ENCODE data around the gene TMEM86B.
"Not testable (repeated sequence)": the region's sequence is repeated elsewhere in the genome, so short reads cannot be mapped to it uniquely, and the experiment has no call there.

TMEM86B gene

DNA sequence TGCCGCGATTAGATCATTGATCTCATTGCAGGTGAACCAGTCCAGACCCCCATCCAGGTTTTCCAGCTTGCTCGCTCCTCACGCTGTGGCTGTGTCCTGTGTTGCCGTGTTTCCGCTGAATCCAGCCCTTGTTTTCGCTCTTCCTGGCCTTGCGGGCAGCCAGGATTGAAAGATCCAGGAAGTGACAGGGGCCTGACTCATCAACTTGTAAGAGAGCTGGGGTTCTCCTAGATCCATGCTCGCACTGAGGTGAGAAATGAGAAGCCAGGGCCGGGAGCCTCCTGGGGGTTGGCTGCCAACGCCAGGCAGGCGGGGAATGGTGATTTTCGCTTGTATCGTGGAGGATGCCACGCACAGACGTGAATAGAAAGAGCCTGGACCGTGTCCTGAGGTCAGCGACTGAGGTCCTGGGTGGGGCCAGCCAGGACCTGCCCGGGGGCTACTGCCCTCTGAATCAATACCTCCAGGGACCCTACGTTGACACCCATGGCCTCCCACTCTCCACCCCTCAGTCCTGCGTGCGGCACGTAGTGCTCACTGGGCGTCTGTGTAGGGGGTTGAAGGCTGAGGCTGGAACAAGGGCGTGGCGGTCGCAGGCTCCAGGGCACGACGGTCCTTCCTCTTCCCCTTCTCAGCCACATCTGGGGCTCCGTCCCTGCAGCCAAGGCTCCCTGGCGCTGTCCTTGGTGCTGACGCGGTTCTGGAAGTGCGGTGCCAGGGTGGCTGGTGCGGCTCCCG, 11.9 kb downstream of the TMEM86B start:
- peak; percentile 71 to 95 for DNase-seq (ENCODE audit: low read depth in 1 of 2, low spot score in 1 of 2)
- in situ Hi-C loops (cut with HindIII; ENCODE audit: low pct_unique_long_range_greater_than_20kb, low sequenced_read_pairs): no loop called here
- peak; percentile 69 for TF ChIP-seq JUND (IDR thresholded peaks at IDR 0.05; ENCODE audit: low read depth)

DNA sequence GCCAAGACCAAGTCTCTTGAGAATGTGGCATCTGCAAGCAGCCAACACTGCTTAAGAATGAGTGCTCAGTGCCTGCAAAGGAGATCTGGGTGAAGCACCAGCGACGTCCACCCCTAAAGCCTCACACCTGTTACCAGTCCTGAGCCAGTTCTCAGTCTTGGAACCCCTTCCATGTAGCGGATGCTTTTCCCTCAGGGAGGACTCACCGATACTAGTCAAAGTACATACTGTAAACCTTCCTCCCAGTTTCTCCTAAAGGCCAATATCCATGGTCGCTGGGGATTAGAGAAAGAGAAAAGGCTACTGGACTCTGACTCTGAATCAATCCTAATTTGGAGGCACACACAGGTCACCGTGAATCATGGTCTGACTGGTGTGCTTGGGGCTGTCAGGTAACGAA, 15.0 kb downstream of the TMEM86B start:
- in situ Hi-C loops (cut with HindIII; ENCODE audit: low pct_unique_long_range_greater_than_20kb, low sequenced_read_pairs): no loop called here
- no peak for DNase-seq (ENCODE audit: low read depth in 1 of 2, low spot score in 1 of 2)
- TF ChIP-seq JUND (IDR thresholded peaks at IDR 0.05; ENCODE audit: low read depth): no peak

DNA sequence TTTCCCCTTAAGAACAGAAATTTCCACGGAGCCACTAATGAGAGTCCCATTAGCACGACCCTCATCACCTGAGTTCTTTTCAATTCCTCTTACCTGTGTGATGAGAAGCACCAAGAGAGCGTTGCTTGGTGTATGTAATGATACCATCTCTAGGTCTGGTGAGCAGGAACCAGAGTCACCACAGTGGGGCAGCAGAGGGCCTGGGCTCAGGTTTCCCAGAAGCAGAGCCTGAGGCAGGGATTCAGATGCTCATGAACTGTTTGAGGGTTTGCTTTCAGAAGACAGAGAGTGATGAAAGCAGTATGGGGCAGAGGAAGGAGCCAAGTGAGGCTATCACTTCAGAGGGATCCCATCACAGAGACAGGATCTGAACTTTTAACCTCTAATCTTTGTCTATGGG, 16.1 kb downstream of the TMEM86B start:
- DNase-seq (ENCODE audit: low read depth in 1 of 2, low spot score in 1 of 2): peak in 1 of 2 experiments; percentile 33
- no peak for TF ChIP-seq JUND (IDR thresholded peaks at IDR 0.05; ENCODE audit: low read depth)
- in situ Hi-C loops (cut with HindIII; ENCODE audit: low pct_unique_long_range_greater_than_20kb, low sequenced_read_pairs): no loop called here

DNA sequence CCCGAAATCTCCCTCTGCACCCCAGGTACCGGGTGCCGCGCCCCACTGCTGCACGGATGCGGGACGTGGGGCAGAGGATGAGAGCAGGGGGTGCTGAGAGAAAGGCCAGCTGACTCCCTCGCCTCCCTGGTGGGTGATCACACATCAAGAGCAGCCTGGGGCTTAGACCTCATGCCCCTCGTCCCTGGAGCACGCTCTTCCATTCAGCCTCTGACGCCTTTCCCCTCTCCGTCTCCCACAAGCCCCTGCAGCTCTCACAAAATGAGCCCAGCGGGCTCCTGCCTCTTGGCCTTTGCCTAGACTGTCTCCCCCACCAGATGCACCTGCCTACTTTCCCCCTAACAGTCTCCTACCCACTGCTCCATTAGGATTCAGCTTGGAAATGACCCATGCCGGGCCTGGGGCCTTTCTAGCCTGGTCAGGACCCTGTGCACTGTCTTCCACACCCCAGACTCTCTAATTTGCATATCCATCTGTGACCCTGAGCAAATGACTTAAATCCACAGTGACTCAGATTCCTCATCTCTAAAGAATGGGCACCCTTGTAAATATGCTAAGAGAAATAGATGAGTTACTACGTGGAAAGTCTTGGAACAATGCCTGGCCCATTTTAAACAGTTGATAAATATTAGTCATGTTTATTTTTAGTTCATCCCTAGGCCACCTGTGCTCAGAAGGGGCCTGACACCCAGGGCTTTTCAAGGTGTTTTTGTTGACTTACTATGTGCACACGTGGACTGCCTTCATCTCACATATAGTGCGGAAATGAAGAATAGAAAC, 18.7 kb downstream of the TMEM86B start:
- DNase-seq (ENCODE audit: low read depth in 1 of 2, low spot score in 1 of 2): no peak
- TF ChIP-seq JUND (IDR thresholded peaks at IDR 0.05; ENCODE audit: low read depth): no peak
- in situ Hi-C loops (cut with HindIII; ENCODE audit: low pct_unique_long_range_greater_than_20kb, low sequenced_read_pairs): no loop called here

DNA sequence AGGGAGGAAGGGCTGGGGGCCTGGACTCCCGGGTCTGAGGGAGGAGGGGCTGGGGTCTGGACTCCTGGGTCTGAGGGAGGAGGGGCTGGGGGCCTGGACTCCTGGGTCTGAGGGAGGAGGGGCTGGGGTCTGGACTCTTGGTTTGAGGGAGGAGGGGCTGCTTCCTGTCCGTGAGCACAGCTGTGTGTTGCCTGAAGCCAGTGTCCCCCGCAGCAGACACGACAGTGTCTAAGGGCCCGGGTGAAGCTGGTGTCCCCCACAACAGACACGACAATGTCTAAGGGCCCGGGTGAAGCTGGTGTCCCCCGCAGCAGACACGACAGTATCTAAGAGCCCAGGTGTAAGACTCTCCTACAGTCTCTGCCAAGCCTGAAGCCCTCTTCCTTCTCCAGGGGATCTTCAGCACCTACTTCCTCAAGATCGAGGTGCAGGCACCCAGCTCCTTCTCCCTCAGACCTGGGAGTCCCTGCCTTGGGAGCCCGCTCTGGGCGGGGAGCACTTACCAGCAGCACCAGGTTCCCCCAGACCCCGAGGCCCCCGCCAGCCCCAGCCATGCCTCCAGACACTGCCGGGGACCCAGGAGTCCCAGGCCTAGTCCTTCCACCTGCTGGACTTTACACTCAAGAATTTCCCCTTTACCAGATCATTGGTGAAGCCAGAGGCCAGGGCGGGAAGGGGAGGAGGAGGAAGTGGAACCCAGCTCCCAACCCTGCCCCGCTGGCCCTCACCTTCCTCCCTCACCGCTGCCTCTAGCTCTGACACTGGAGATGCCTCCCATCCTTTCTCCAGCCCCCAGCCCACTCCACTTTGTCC, 19.5 kb downstream of the TMEM86B start, which contains the start of gene PTPRH:
Gene PTPRH (minus strand): TSS at position 622 of the 813 bp plus-strand sequence. CDS start 68 bp downstream, at position 554.
- no peak for TF ChIP-seq JUND (IDR thresholded peaks at IDR 0.05; ENCODE audit: low read depth)
- in situ Hi-C loops (cut with HindIII; ENCODE audit: low pct_unique_long_range_greater_than_20kb, low sequenced_read_pairs): no loop called here
- no peak for DNase-seq (ENCODE audit: low read depth in 1 of 2, low spot score in 1 of 2)

DNA sequence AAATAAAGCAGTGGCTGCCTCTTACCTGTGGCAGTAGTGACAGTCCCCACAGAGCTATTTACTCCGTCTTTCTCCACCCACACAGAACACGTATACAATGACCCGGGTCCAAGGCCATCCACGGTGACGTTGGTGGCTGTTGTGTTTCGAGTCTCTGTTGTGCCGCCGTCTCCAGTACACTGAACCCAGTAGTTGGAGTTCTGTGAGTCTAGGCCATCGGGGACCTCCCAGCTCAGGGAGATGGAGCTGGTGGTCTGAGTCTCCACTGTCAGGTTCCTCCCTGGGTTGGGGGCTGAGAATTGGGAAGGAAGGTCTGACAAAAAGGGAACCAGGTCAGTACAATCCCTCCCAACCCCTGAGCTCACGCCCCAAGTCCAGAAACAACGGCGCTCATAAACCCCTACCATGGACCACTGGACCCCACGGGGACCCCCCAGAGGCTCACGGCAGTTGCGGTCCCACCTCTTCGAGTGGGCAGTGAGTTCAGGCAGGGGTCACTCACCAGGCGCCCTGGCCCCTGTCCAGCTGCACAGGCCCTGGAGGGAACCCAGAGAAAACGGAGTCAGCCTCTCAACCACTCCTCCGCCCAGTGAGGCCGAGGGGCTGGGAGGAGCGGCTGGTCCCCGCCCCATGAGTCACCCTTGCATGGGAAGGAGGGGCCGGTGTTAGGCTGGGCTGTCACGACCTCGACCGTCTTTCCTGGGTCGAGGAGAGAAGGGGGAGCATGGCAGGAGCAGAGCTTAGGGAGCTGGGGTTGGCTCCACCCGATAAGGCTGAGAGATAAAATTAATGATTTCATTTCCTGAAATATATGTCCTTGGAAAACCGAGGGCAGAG, 21.7 kb downstream of the TMEM86B start:
- in situ Hi-C loops (cut with HindIII; ENCODE audit: low pct_unique_long_range_greater_than_20kb, low sequenced_read_pairs): no loop called here
- no peak for TF ChIP-seq JUND (IDR thresholded peaks at IDR 0.05; ENCODE audit: low read depth)
- DNase-seq (ENCODE audit: low read depth in 1 of 2, low spot score in 1 of 2): peak; percentile 69 to 76

DNA sequence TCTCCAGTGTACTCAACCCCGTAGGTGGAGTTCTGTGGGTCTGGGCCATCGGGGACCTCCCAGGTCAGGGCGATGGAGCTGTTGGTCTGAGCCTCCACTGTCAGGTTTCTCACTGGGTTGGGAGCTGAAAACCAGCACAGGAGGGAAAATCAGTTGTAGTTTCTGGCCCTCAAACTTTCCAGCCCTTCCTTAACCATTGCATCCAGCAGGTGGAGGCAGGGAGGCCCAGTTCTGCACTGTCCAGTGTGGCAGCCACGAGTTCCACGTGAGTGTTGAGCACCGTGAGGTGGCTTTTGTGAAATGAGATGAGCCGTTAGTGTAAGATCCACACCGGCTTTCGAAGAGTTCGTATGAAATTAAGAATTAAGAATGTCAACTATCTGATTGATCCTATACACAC, 26.4 kb downstream of the TMEM86B start:
- DNase-seq (ENCODE audit: low read depth in 1 of 2, low spot score in 1 of 2): peak in 1 of 2 experiments; percentile 47
- in situ Hi-C loops (cut with HindIII; ENCODE audit: low pct_unique_long_range_greater_than_20kb, low sequenced_read_pairs): not testable (repeated sequence)

DNA sequence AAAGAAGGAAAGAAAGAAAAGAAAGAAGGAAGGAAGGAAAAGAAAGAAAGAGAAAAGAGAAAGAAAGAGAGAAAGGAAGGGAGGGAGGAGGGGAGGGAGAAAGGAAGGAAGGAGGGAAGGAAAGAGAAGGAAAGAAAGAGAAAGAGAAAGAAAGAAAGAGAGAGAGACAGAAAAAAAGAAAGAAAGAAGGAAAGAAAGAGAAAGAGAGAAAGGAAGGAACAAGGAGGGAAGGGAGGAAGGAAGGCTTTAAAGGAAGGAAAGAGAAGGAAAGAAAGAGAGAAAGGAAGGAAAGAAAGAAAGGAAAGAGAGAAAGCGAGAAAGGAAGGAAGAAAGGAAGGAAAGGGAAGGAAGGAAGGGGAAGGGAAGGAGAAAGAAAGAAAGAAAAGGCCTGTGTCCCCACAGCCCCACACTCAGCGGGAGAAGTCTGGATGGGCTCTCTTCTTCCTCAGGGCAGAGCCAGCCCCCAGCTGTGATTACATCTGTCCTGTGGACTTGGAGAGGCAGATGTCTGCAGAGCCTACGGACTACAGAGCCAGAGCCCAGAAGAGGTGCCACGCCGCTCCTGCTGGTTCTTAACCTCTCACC, 28.9 kb downstream of the TMEM86B start:
- TF ChIP-seq JUND (IDR thresholded peaks at IDR 0.05; ENCODE audit: low read depth): no peak
- in situ Hi-C loops (cut with HindIII; ENCODE audit: low pct_unique_long_range_greater_than_20kb, low sequenced_read_pairs): no loop called here
- DNase-seq (ENCODE audit: low read depth in 1 of 2, low spot score in 1 of 2): no peak

DNA sequence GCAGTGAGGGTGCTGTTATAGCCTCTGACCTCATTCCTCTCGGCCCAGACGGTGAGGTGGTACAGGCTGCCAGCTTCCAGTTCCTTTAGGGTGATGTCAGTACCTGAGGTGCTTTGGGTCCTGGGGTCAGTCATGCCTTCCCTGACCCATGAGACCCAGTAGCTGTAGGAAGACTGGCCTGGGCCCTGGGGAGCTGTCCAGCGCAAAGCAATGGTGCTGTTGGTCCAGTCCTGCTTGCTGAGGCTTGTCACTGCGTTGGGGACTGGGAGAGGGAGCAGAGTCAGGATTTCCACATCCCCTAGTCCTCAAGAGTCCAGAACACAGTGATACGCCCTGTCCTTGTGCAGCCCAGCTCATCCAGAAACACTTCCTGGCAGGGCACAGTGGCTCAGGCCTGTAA, 29.9 kb downstream of the TMEM86B start:
- DNase-seq (ENCODE audit: low read depth in 1 of 2, low spot score in 1 of 2): no peak
- TF ChIP-seq JUND (IDR thresholded peaks at IDR 0.05; ENCODE audit: low read depth): no peak
- in situ Hi-C loops (cut with HindIII; ENCODE audit: low pct_unique_long_range_greater_than_20kb, low sequenced_read_pairs): no loop called here

DNA sequence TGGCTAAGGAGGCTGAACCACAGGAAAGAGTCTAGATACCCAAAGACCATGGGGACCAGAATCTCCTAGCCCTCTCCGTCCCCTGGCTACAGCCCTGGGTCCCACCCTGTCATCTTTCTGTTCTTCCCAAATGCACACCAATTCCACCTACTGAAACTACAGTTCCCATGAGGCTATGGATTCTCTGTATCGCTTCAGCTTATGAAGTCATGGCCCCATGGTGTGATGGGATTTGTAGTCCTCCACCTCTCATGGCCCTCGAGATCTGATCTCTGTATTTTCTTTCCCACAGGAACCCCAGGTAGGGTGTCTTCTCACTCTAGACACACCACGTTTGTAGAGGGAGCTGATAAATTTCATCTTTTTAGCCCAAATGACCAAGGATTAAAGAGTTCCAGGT, 31.0 kb downstream of the TMEM86B start:
- TF ChIP-seq JUND (IDR thresholded peaks at IDR 0.05; ENCODE audit: low read depth): no peak
- DNase-seq (ENCODE audit: low read depth in 1 of 2, low spot score in 1 of 2): peak in 1 of 2 experiments; percentile 54
- in situ Hi-C loops (cut with HindIII; ENCODE audit: low pct_unique_long_range_greater_than_20kb, low sequenced_read_pairs): no loop called here

DNA sequence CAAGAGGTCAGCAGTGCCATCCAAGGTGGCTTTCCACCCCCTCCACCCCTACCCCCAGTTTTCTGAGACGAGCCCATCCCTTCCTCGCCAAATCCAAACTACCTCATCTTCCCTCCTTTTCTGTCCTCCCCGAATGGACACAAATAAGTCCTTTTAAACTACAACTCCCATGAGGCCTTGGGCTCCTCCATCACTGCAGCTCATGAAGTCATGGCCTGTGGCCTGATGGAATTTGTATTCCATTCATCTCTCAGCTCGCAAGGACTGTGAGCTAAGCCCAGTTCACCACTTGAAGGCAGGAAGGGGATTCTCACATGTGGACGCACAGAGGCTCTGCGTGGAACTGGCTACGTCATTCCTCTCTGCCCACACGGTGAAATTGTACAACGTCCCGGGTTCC, 31.8 kb downstream of the TMEM86B start:
- TF ChIP-seq JUND (IDR thresholded peaks at IDR 0.05; ENCODE audit: low read depth): no peak
- in situ Hi-C loops (cut with HindIII; ENCODE audit: low pct_unique_long_range_greater_than_20kb, low sequenced_read_pairs): no loop called here
- DNase-seq (ENCODE audit: low read depth in 1 of 2, low spot score in 1 of 2): no peak

Measured in T47D (cell line).